HG02981 (cell line): ENCODE measurements around the gene SAMD4A.
"Not testable (repeated sequence)": the region's sequence is repeated elsewhere in the genome, so short reads cannot be mapped to it uniquely, and the experiment has no call there.

ENCODE experiments used
- ATAC-seq: cut with Tn5 transposase; IDR thresholded peaks from one replicate; pipeline ENCODE4 v1.9.1; 2021; ENCODE audit warnings: mild to moderate bottlenecking, moderate library complexity; ENCODE audit not compliant: unreplicated experiment

SAMD4A gene

DNA sequence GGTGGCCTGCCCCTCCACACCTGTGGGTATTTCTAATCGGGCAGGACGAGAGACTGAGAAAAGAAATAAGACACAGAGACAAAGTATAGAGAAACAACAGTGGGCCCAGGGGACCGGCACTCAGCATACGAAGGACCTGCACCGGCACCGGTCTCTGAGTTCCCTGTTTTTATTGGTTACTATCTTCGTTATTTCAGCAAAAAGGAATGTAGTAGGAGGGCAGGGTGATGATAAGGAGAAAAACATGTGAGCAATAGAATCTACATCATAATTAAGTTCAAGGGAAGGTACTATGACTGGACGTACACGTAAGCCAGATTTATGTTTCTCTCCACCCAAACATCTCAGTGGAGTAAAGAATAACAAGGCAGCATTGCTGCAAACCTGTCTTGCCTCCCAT lies 185.7 kb downstream of the SAMD4A start:
- not testable (repeated sequence) for ATAC-seq

DNA sequence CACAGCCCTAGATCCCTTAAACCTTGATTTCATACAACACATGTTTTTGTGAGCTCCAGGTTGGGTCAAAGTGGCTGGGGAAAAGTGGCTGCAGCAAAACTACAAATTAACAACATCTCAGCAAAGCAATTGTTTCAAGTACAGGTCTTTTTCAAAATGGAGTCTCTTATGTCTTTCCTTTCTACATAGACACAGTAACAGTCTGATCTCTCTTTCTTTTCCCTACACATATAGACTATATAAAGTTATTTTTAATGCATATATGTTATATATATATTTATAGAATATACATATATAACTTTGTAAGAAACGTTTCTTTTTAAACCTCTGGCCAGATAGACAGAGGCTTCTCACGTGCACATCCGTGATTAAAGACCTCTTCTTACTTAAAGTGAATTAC lies 186.5 kb downstream of the SAMD4A start:
- ATAC-seq = not testable (repeated sequence)

DNA sequence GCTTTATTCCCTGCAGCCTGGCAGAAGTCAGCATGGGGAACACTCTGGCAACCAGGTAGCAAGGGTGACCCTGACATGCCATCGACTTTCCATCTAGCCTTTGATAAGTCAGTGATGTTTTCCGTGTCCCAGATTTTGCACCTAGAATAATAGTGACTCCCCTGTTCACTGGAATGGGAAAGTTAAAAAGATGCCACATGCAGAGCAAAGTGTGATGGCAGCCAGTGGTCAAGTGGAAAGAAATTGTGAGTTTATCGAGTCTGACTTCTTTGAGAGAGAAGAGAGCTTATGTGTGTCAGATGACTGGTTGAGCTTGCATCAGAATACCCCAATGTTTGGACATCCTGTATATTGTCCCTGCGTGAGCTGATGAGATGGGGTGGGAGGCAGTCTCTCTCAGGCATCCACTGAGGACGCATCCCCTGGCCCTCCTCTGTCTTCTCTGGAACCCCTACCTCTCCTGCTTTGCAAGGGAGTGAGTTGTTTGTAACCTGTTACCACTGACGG lies 187.2 kb downstream of the SAMD4A start:
- no peak for ATAC-seq

DNA sequence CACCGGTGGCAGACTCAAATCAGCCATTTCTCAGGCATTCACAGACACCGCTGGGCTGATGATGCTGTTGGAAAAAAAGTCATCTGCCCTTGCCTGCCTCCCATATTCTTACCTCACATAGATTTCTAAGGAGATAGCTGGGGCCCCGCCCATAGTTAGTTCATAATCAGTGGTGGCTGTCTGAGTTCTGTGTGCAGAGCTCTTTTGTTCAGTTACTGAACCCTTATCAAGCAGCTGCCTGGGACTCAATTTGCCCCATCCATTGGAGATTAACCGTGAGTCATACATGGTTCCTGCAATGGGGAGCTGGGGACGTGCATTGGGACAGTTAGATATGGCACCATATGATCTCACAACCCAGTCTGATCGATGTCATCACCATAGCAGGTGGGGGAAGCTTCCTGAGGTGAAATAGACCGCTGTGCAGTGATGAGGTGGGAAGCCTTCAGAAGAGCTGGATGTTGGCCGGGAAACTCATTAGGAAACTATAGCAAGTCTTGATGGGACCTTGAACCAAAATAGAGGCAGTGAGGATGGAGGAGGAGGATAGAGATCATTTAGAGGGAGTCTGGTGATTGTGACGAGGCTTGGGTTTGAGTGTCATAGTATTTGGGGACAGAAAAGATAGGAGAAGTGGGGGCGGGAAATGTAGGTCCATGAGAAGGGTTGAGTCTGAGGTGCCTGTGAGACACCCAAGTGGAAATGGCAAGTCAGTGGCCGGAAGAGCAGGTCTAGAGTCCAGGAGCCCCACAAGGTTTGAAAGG lies 187.9 kb downstream of the SAMD4A start:
- ATAC-seq = no peak

DNA sequence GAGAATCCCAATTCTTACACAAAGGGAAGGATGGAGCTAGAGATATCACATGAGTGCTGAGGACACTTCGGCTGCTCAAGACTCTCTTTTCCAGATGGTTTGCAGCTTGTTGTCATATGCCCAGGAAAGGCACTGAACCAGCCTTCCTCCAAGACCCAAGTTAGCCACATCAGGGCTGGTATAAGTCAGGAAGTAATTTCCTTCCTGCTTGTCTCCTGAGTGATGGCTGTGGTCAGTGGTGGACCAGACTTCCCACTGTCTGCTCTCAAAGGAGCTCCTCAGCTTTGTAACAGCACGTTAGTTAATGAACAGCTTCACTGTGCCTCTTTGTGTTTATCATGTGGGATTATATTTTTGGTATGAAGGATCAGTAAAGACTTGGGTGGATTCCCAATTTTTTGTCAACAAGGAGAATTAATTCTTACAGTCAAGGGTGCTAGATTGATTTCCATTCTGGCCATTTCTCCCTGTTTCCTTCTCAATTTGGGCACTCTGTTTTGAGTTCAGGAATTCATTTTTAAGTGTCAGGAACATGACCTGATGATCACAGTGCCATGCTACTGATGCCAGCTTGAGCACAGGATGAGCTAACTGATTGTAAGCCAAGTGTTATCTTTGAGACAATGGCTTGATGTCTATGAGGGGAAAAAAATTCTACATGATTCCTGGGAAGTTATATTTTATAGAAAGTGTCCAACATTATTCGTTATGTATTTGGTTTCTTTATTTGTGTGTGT lies 189.9 kb downstream of the SAMD4A start:
- no peak for ATAC-seq

DNA sequence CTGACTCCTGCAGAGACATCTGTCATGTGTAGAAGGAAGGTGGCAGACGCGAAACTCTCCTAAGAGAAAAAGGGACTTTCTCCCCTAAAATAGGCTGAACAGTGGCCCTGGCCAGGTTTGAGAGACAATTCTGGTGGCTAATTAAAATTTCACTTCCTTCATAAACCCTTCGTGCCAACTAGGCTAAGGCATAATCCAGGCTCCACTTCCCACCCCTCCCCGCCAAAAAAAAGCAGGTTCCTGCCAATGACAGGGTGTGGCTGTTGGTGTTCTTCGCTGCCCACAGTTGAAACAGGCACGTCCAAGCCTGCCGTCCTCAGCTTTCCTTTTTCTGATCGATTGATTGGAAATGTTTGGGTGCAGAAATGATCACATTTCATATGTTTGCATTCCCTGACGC lies 191.1 kb downstream of the SAMD4A start:
- no peak for ATAC-seq

DNA sequence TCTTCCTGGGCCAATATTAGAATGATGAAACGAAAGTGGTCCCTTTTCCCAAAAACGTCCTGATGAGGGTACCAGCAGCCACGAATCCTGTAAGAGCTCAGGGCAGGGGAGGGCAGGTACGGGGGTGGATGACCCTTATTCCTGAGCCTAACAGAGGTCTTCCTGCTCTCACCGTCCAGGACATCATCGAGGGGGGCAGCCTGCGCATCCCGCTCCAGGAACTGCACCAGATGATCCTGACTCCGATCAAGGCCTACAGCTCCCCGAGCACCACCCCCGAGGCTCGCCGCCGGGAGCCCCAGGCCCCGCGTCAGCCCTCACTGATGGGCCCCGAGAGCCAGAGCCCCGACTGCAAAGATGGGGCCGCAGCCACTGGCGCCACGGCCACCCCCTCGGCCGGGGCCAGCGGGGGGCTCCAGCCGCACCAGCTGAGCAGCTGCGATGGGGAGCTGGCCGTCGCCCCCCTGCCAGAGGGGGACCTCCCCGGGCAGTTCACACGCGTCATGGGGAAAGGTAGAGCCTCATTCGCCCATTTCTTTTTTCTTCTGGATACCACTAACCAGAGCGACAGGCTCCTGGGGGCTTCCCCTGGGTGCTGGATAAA lies 193.2 kb downstream of the SAMD4A start:
- ATAC-seq = no peak

DNA sequence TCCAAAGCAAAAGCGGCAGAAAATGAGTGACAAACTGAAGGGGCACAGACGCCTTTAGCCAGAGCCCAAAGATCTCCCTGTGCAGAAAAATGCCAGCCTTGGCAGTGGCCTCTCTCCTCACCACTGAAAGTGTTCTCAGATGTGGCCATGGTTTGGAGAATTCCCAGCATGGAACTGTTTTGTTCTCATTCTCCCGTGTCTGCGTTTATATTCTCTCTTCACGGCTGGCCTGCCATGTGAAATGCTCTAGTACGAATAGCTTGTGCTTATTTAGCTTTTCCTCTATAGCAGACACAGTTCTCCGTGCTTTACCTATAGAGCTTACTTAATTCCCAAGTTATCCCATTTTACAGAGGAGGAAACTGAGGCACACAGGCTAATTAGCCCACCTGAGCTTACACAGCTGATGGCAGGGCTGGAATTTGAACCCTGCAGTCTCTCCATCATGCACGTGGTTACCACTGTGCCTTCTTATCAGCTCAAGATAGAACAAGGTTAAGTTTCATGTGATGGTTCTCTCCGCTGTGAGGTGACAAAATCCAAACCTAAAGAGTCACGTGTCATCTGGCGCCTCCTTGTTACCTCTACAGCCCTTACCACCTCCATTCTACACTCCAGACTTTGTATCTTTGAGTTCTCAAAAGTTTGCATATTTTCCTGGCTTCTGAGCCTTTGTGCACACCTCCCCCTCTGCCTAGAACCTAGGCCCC lies 194.1 kb downstream of the SAMD4A start:
- no peak for ATAC-seq

DNA sequence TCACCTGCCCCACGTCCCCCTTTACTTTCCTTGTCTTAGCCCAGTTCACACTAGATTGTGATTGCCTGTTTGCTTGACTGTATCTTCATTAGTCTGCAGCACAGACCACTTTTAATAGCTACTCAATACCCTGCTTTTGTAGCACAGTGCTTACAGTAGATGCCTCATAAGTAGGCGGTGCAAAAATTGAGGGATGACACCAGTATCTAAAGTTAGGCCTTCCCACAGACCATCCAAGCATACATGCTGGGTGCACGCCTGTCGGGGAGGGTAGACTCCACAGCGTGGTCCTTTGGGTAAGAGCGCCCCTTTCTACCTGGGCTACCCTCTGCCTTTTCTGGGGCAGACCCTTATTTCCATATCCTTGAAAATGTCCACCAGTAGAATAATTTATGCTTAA lies 194.9 kb downstream of the SAMD4A start:
- no peak for ATAC-seq

DNA sequence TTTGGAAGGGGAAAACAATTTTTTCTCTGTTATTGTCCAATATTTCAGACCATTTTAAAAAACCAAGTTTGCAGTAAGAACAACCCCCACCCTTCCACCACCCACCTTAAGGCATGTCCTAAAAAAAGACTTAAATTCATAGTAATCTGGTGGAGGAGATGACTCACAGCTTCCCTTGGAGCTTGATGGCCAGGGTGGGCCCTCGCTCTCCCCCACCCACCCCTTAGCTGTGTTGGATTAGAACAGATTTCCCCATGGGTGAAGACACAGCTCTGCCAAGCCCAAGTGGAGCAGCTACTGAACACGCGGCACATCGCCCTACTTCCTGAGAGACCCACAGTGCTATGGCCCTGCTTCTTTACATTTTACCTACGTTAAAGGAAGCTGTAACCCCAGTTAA lies 195.4 kb downstream of the SAMD4A start:
- ATAC-seq = no peak

DNA sequence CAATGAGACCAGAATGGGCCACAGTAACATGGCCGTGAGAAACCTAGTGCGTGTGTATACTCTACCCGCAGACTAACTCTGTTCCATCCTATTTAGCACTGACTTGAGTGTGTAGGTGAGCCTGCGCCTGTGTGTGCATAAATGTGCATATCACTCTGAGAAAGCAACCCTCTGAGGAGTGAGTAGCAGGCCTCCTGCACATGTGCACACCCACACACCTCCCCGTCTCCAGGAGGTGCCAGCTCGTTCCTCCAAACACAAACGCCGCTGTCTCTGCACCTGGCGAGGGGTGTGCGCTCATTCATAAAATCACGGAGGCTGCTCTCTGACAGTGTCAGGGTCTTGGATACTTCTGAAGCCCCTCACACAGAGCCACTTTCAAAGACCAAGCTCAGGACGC lies 196.8 kb downstream of the SAMD4A start:
- ATAC-seq = no peak

DNA sequence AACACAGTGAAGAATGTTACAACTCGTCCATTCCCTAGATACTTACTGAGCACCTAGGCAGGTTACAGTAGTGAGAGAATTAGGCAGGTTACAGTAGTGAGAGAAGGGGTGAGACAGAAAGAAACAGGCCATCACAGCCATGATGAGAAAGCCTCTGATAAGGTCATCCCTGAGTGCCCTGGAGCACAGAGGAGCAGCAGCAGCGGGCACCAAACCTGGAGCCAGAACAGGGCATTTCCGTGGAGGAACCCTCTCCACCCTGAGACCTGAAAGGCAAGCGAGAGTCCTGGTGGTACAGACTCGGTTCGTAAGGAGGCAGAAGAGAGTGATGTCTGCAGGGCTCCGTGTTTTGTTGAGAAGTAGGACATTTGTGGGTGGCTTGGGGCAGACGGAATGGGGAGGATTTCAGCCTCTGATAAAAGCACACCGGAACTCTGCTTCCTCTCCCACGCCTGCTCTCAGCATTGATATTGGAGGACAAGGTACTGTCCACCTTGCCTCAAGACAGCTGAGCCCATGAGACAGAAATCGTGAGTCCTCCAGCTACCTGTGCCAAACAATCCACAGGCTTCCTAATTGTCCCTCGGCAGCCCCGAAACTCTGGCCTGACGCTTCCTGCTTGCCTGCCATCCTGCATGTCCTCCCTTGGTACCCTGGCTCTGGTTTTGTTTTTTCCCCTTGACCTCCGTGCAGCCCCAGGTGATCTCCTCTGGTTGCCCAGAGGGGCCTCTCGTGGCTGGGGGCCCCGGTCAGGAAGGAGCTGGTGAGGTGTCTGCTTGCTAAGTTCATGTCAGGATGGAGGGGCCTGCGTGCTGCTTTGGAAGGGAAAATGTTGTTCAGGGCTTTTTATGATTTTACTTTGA lies 199.6 kb downstream of the SAMD4A start:
- no peak for ATAC-seq

DNA sequence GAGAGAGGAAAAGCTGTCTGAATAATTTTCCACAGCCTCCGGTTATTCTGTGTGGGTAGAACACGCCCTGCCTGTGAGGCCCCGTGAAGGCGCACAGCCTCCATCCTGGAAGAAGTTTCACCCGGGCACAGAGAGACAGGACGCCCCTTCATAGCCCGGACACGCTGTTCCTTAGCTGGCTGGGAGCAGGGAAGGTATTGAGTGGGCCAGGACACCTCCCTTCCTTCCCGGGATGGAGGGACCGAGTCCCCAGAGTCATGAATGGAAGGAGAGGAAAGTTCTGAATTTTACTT lies 200.2 kb downstream of the SAMD4A start:
- ATAC-seq = no peak

DNA sequence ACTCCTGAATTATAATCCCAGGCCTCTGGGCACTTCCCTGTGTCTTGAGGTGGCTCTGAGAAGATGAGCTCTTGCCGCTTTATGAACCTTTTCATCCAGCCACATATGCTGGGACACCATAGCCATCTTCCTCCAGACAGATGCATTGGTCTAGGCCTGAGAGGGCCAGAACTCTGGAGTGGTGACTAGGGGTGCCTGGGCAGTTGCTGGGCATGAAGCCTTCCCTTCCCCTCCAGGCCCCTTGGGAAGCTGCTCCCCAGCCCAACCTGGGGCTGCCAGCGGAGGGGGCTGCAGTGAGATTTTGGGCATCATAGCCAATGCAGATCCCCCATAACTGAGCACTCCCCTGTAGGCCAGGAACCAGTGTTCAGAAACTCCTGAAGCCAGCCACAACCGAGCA lies 200.5 kb downstream of the SAMD4A start:
- no peak for ATAC-seq

DNA sequence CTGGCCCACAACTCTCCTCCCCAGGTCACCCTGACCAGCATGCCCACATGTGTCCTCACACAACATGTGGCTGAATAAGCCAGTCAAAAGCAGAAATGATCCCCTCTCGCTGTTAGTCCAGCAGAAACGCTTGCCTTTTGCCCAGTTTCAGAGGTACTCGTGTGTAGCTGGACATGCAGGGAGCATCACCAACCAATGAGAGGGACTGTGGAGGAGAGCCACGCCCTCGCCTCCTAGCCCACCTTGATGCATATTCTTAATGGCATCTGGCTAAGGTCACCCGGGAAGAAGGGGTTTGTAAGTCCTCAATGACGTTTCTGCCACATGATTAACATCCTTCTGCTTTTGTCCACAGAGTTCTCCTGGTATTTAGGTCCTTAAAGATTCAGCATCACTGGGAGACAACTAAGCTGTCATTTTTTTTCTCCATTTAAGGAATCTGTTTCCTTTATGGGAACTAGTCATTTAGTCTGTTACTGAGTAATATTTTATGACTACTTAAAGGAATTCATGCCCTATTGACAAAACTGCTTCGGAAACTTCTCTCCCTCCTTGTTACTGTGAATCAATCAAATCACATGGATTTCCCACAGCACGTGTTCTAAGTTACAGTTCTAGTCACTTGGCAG lies 201.7 kb downstream of the SAMD4A start:
- ATAC-seq = no peak

DNA sequence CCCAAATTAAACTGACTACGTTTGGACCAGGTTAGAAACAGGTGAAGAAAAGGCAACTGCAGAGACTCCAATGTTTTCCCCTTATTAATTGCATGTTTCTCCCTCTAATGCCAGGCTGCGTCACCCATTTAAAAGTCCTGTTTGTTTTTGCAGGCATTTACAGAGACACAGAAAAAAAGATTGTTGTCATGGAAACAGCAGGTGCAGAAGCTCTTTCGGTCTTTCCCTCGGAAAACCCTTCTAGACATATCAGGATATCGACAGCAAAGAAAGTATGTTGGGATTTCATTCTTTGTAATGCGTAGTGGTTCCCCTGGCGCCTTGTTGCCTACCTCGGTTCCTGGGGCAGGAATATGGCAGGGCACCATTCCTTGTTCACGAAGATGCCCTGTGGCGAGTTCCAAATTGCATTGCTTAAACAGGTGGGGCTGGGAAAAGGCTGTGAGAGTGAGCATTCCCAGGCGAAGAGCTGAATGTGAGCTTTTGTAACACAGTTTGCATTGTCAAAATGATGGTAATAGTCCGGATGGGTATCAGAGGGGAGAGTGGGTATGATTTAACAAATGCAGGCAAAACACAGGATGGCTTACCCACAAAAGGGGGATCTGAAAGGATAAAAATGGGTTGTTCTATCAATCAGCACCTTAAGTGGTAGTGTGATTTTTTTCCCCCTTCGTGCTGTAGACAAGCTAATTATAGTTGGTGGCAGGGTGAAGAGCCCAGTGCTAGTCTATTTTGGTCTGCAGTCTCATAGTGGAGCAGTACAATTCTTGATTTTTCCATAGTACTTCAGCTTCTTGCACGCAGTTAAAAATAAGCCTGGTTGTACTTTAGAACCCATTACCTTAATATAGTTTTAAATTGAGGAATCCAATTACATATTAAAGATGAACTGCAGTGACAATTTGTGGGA lies 203.3 kb downstream of the SAMD4A start:
- ATAC-seq = no peak

DNA sequence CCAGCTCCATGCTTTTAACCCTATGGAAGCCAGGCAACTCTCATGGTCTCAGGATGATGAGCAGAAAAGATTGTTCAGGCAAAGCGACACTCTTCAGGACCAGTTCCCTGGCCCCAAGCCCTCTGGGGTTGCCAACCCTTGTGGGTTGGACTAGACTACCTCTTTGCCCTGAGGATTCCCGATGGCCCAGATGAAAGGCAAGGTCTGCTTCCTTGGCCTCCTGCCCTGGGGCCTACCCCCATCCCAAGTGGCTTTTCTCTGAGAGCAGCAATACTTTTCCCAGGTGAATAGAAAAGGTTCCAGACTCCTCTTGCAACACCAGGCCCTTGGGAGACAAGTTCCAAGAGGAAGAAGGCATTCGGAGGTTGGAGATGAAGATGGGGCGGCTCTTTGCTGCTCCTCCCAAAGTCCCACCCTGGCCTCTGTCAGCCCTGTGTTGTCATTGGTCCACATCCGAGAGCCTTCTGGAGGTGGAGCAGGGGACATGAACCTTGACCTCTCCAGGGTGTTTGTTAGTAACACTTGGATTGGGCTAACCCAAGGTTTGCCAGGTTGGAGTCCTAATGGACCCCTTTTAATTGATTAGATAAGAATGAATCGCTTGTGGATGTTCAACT lies 204.6 kb downstream of the SAMD4A start:
- ATAC-seq = no peak

DNA sequence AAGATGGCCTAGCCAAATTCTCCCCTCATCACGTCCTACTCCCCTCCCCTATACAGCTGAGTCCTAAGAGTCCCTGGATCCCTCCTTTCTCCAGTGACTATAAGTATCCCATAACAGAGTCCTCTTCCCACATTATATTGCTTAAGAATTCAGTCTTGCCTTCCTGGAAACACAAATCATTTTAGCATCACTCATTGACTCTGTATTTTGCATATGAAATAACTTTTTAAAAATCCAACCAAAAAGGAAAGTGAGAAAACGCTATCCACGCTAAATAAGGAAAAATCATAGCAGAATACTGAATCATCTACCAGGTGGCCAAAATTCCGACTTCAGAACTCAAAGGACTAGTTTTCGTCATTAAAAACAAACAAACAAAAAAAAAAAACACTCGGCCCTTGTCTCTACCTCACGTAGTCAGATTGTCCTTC lies 205.5 kb downstream of the SAMD4A start:
- ATAC-seq = no peak
